GM19395 (cell line): ENCODE data around the gene LRRC4B.
"Not testable (repeated sequence)": the region's sequence is repeated elsewhere in the genome, so short reads cannot be mapped to it uniquely, and the experiment has no call there.

Experiments used
- ATAC-seq: cut with Tn5 transposase; IDR thresholded peaks from one replicate; pipeline ENCODE4 v1.9.1; 2021; ENCODE audit warnings: mild to moderate bottlenecking, moderate library complexity; ENCODE audit not compliant: unreplicated experiment

Gene LRRC4B

DNA sequence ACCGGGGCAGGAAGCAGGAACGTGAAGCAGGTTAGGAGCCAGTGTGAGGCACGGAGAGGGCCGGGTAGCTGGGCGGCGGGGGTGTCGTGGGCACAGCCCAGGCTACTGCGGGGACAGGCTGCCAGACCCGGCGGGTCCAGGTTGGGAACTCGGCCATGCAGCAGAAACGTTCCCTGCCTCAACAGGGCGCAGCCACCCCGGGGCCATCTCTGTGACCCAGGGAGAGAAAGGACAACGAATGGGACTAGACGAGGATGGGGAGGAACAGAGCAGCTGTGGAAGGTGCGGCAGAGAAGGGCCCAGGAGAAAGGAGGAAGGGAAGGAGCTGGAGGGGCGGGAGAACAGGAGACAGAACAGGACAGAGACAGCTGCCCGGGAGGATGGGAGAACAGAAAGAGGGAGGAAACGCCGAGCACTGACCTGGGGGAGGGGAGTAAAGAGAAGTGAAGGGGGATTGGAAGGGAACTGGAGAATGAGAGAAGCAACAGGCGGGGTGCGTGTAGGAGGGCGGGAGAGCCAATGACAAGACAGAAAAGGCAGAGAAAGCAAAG is 78.7 kb downstream of the LRRC4B start:
- ATAC-seq: no peak

DNA sequence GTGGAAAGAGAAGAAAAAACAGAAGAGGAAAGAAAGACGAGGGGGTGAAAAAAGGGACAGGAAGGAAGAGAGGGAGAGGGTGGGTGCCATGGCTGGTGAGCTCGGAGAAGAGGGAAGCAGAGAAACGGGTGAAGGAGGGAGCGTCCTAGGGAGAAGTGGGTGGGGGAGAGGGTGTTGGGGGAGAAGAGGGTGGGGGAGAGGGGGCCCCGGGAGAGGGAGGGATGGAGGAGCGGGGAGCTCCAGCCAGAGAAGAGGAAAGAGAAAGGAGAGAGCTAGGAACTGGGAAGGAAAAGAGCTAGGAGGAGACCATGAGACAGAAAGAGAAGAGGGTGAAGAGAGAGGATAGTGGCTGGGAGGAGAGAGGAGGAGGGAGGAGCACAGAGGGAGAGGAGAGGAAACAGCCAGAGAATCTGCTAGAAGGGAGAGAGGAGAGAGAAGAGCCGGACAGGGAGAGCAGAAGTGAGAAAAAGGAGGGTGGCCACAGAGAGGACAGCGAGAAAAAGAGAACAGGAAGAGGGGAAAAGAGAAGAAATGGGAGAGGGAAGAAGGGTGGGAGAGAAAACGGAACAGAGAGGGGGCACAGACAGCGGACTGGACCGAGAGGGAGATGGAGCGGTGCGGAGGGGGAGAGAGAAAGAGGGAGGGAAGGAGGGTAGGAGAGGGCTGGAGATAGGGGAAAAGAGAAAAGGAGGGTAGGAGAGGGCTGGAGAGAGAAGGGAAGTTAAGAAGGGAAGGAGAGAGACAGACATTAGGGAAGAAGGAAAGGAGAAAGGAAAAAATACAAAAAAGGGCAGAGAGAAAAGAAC is 79.6 kb downstream of the LRRC4B start:
- no peak for ATAC-seq

DNA sequence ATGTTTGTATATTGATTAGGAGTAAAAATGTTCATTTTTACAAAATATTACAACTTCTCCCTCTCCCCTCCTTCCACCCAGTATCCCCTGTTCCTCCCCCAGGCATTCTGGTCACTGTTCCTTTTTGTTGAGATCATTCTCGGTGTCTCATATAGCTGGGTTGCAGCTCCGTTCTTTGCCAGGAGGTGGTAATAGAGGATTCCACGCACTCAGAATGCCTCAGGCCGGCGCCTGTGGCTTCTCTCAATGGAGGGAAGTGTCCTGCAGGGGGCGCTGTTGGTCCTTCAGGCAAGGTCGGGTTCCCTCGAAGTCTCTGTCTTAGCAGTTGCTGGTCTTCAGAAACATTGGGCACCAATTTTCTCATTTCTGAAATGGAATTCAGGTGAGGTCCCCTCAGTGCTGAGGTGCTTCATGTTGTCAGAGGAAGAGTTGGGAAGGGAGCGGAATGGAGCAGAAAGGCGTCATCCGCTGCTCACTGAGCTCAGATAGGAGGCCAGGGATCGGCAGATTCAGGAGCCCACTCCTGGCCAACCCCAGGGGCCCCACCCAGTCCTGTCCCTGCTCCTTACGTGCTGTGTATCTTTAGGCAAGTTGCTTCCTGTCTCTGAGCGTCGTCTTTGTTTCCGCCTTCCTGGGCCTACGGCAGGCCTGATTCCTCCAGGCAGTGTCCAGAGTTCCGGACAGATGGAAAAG is 81.3 kb downstream of the LRRC4B start:
- no peak for ATAC-seq

DNA sequence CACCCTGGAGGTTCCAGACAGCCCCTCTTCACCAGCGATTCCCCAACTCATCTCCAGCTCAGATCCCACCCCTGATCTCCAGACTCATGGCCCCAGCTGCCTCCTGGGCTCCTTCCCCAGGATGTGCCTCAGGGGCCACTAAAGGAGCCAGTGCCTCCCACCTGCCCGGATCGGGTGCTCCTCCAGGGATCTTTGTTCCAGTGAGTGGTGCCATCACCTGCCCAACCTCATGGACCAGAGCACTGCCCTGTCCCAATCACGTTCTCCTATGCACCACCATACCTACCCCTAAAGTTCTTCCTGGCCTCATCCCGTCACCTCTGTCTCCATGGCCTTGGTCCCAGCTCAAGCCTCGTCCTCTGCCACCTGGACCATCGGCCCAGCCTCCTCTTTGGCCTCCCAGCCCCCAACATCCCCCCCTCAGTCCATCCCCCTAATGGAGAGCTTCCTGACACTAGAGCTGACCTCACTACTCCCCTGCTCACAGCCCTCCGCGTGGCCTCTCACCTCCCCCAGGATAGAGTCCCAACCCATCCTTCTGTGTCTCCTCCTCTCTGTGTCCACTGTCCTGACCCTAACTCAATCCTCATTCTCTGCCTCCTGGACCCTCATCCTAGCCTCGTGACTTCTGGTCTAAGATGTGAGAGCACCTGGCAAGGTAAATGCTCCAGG is 82.8 kb downstream of the LRRC4B start:
- no peak for ATAC-seq

DNA sequence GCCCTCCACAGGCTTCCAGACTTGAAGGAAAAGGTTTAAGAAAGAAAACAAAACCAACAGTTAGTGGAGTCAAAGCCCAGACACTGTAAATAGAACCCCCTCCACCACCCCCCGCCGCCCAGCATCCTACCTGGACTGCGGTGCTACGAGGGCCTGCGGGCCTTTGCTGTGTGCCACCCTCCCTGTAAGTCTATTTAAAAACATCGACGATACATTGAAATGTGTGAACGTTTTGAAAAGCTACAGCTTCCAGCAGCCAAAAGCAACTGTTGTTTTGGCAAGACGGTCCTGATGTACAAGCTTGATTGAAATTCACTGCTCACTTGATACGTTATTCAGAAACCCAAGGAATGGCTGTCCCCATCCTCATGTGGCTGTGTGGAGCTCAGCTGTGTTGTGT is 85.3 kb downstream of the LRRC4B start:
- ATAC-seq: no peak

DNA sequence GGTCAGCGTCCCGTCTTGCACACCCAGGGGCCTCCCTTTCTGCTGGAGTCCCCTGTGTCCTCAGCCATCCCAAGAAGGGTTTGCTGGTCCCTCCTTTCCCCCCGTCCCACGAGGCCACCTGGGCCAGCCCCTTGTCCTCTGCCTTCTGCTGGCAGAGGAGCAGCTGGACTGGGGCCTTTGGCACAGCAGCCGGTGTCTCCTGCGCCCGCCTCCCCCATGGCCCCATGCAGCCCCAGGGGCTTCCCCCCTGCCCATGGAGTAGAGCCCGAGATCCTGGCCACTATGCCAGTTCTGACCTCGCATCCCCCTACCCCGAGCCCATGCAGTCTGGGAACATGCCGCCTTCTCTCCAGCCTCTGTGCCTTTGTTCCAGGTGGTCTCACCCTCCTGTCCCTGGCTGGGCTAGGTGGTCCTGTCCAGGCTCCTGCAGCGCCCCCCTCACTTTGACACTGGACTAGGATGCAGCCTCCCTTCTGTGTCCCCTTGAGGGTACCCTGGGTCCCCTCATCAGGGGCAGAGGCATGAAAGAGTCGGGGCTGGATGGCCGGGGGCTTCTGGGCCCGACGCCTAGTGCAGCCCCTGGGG is 85.9 kb downstream of the LRRC4B start:
- ATAC-seq: no peak

DNA sequence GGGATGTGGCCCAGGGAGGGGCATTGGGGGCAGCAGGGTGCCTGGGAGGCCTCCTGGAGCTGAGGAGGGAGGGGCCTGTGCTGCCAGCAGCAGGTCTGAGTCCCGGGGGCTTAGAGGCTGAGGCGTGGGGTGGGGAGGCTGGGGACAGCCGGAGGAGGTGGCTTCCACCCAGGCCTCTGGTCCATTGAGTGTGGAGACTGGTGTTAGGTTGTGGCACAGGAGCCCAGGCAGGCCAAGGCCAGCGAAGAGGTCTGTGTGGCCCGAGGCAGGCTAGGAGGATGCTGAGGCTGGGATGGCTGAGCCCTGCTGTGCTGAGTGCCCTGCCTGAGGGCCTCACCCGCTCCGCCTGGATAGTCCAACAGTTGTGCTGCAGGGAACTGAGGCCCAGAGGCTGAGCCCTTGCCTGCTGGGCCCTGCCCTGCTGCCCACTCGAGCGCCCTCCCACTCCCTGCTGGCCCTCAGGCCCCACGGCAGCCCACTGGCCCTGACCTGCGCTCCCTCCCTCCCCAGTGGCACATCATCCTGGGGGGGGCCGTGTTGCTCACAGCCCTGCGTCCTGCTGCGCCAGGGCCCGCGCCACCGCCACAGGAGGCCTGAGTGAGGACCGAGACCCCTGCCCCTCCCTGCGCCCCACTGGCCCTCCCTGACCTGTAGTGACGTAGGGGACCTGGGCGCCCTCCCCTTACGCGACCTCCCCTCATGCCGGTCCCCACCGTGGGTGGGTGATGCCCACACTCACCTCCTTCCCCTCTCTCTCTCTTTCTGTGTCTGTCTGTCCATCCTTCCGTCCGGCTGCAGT is 86.7 kb downstream of the LRRC4B start:
- no peak for ATAC-seq

DNA sequence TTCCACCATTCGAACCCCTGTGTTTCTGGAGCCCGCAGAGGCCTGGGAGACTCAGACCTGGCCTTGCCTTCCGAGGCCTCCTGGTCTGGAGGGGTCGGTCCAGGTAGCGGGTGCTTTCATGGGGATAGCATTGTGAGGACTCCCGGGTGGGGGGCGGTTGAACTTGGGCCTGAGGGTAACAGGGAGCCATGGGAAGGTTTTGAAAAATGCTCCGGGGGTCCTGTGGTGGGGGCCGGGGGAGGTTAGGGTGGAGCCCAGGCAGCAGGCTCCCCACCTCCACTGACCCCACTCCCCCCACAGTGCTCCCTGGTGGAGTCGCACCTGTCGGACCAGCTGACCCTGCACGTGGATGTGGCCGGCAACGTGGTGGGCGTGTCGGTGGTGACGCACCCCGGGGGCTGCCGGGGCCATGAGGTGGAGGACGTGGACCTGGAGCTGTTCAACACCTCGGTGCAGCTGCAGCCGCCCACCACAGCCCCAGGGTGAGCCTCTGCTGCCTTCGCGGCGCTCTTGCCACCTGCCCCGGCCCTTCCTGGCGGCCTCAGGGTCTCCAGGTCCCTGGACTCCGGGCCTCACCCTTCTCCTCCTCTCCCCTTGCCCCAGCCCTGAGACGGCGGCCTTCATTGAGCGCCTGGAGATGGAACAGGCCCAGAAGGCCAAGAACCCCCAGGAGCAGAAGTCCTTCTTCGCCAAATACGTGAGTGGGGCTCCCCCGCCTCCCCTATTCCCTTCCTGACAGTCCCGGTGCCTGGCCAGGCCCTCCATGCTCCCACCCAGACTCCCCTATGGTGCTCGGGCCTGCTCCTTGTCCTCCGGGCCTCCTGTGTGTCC is 87.7 kb downstream of the LRRC4B start:
- ATAC-seq: no peak

DNA sequence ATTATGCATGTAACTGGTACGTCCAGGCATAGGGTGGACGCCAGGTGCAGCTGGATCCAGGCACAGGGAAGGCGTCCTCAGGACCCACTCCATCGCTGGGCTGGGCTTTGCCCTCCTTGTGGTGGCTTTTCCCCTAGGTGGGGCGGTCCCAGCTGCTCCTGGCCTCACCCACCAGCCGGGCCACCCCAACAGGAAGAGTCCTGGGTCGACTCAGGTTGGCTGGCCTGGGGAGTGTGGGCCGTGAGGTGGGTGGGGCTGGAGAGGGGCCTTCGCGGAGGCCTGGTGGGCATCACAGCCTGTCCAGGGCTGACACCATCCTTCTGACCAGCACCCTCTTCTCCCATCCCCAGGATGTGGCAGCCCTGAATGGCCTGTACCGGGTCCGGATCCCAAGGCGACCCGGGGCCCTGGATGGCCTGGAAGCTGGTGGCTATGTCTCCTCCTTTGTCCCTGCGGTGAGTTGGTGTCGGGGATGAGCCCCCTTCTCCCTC is 88.4 kb downstream of the LRRC4B start:
- ATAC-seq: no peak

DNA sequence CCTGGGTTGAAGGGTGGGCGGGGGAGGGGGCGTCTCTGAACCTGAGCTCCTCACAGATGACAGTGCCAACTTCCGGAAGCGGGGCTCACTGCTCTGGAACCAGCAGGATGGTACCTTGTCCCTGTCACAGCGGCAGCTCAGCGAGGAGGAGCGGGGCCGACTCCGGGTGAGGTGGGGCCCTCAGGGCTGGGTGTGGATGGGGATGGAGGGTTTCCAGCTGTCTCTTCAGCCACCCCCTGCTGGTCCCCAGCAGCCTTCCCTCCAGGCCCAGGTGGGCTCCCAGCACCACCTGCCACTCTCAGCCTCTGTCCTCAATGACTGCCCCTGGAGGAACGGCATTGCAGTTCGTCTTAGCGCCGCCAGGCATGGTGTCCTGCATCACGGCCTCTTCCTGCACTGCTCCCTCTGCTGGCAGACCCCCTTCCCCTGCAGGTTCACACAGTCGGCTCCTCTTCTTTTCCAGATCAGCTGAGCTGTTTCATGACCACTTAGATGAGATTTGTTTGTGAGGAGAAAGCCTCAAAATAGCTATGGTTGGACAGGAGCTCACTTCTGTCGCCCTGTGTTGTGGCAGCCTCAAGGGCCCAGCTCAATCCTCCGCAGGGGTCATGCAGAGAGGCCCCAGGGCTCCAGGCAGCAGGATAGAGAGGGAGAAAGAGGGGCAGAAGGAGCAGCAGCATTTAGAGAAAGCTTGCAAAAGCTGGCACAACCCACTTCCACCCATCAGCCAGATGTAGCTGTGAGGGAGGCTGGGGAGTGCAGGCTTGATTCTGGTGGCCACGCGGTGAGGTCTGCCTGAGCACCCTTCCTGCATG is 89.1 kb downstream of the LRRC4B start:
- ATAC-seq: no peak

DNA sequence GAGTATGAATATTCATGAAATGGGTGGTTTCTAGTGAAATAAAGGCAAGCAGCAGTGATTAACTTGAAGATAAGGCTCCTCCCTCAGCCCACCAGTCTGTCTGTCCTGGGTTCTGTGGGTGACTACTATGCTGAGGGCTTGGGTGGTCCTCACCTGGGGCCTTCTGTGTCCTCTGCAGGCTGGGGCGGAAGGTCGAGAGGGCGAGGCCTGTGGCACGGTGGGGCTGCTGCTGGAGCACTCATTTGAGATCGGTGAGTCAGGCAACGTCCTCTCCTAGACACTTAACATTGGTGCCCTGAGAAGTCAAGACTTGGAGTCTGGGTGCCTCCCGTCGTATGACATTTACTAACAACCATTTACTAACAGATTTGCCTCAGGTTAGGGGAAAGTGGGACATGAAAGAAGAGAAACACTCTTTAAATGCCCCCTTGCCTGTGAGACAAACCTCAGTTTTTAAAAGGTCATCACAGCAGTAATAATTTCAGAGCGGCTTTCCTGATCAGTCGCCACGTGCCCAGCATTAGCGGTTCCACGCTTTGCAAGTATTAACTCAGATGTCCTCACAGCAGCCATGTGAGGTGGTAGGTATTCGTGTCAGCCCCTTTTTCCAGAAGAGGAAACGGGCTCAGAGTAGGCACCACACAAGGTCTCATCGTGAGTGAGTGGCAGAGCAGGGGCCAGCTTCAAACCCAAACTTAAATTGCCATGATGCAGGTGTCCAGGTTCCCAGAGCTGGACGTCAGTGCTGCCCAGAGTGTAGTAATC is 90.3 kb downstream of the LRRC4B start:
- no peak for ATAC-seq

DNA sequence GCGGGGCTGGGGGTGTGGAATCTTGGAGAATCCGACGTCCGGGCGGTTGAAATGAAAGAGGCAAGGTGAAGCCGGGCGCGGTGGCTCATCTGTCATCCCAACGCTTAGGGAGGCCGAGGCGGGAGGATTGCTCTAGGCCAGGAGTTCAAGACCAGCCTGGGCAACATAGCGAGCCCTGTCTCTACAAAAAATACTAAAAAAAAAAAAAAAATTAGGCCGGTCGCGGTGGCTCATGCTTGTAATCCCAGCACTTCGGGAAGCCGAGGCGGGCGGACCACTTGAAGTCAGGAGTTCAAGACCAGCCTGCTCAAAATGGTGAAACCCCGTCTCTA is 91.4 kb downstream of the LRRC4B start:
- ATAC-seq: no peak

DNA sequence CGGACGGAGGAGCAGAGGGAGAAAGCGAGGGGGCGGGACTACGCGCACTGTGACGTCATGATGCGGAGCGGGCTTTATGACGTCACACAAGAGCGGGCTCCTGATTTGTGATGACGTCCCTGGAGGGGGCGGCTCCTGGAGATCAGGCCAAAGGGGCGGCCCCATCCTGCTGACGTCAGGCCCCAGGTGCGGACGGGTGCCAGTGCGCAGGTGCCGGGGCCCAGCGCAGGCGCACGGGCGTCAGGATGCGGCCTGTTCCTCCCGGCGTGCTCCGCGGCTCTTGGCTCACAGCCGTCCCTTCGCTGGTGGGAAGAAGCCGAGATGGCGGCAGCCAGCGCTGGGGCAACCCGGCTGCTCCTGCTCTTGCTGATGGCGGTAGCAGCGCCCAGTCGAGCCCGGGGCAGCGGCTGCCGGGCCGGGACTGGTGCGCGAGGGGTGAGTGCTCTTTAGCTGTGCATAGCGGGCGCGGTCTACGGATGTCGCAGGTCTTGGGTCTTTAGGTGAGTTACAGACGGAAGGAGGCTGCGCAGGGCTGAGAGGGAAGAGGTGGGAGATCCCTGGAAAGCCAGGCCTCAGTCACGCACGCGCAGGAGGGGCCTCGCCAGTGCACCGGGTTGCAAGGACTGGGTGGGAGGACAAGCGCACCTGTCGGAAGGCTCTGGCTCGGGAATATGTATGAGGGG is 91.9 kb downstream of the LRRC4B start, which contains the start of the genes EMC10 and GARIN5A:
Gene EMC10, plus strand, starts transcription at position 284 of the 683 bp plus-strand sequence. Its CDS starts 38 bp downstream, at position 322.
Gene GARIN5A, minus strand, starts transcription at position 625 of the 683 bp plus-strand sequence. Its CDS starts 460 bp downstream, at position 165.
- ATAC-seq: peak; percentile 81

DNA sequence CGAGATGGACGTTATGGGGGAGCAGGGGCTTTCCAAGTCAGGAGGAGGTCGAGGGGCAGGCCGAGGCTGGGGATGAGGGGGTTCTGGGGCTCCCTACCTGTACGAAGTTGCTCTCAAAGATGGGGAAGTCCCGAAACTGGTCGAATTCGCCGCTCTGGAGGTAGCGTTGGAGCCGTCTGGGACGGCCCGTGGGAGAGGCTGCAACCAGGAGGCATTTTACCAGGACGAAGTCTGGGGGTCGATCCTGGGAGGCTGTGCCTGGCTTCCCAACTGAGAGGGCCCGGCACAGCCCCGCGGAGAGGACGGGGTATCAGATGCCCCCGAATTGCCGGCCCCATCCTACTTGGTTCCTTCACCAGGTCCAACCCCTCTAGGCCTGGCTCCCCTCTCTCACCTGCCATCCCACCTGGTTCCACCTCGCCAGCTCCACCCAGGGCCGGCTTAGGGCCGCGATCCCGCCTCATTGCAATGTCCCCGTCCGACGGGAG is 92.5 kb downstream of the LRRC4B start:
- ATAC-seq: no peak

DNA sequence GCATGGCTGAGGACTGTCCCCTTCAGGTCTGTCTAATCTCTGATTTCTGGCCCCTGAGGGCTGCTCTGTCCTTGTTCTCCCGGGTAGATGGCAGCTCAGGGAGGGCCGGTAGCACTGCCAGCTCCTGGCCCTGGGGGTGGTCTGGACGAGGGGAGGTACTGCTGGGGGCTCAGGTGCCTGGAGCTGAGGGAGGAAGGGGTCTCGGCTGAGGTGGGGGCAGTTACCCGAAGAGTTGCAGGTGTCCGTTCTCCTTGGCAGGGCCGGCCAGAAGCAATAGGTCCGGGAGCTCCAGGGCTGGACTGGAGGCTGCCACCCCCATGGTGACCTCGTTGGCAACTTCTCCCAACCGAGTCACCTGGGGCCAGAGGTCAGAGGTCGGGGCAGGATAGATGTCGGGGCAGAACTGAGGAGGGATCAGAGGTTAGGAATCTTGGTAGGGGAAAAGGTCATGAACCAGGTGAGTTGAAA is 93.1 kb downstream of the LRRC4B start:
- ATAC-seq: no peak

DNA sequence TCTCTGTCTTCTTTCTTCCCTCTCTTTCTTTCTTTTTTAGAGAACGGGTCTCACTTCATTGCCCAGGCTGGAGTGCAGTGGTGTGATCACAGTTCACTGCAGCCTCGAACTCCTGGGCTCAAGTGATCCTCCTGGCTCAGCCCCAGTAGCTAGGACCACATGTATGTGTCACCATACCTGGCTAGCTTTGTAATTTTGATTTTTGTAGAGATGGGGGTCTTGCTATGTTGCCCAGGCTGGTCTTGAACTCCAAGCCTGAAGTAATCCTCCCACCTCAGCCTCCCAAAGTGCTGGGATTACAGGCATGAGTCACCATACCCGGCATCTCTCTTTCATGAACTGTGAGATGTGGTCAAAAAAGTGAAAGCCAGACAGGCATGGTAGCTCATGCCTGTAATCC is 94.9 kb downstream of the LRRC4B start:
- ATAC-seq: not testable (repeated sequence)

DNA sequence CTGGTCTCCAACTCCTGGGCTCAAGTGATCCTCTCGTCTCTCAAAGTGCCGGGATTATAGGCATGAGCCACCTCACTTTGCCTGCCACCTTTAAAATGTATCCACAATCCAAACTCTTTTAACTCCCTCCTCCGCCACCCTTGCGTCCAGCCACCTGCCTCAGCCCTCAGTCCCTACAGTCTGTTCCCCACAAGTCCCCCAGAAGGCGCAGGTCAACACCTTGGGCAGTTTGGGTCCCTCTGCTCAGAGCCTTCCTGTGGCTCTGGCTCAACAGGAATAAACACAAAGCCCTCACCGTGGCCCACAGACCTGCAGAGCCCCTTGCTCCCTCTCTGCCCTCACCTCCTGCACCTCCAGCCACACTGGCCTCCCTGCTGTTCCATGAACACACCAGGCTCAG is 99.4 kb downstream of the LRRC4B start:
- ATAC-seq: no peak
